K562 (cell line): ENCODE results near the gene SEC24A. TPM values are rescaled to one million over a fixed set of nuclear protein-coding genes. Genes with fewer than 3 reads are reported as not detected.

Experiments
- CBX1 ChIP-seq: sonication (generic); IDR thresholded peaks from 2 replicates; pipeline ENCODE4 v1.6.1; 2016; ENCODE audit warnings: antibody characterized with exemption, low read depth, mild to moderate bottlenecking
- CREBBP ChIP-seq: IDR thresholded peaks from one replicate; pipeline ENCODE4 v1.6.1; 2012; ENCODE audit warnings: low read depth, mild to moderate bottlenecking, control low read depth, inconsistent platforms, low read length
- HMGN3 ChIP-seq: IDR thresholded peaks from 2 replicates; pipeline ENCODE4 v1.6.1; 2011; ENCODE audit warnings: borderline replicate concordance, low read depth, mild to moderate bottlenecking, mixed read lengths, low read length; ENCODE audit not compliant: insufficient read length; ENCODE audit errors: extremely low read depth
- MAZ ChIP-seq, 2 experiments: fragments of 450-650 bp in 1 of 2; sonication (generic) in 1 of 2; formaldehyde crosslinking; IDR thresholded peaks in 1 of 2; conservative IDR thresholded peaks in 1 of 2; 2 replicates each; pipeline versions ENCODE4 v1.4.0 to v1.5.0; 2020; ENCODE audit warnings: mild to moderate bottlenecking in 1 of 2, missing genetic modification reagents in 1 of 2
- MCM2 ChIP-seq: fragments of 450-650 bp; IDR thresholded peaks from 2 replicates; pipeline ENCODE4 v1.6.1; 2017; ENCODE audit warnings: low read depth, mild to moderate bottlenecking
- MXI1 ChIP-seq: IDR thresholded peaks from 2 replicates; pipeline ENCODE4 v1.6.1; 2011; ENCODE audit warnings: low read depth, mild to moderate bottlenecking, improper control_type of control experiment, low read length
- SIN3B ChIP-seq: fragments of 450-650 bp; IDR thresholded peaks from 2 replicates; pipeline ENCODE4 v1.6.1; 2017; ENCODE audit warnings: low read depth, mild to moderate bottlenecking, moderate library complexity
- SPI1 ChIP-seq: IDR thresholded peaks from 2 replicates; pipeline ENCODE4 v1.6.1; 2011; ENCODE audit warnings: low read depth, low read length, control low read depth, borderline replicate concordance
- SUPT5H ChIP-seq: fragments of 450-650 bp; IDR thresholded peaks from 2 replicates; pipeline ENCODE4 v1.6.1; 2016
- TEAD2 ChIP-seq: fragments of 450-650 bp; IDR thresholded peaks from 2 replicates; pipeline ENCODE4 v1.6.1; 2016; ENCODE audit warnings: missing genetic modification characterization, control low read depth, missing compliant biosample characterization
- ZC3H8 ChIP-seq: fragments of 450-650 bp; IDR thresholded peaks from 2 replicates; pipeline ENCODE4 v1.6.1; 2017
- ZKSCAN1 ChIP-seq: fragments of 150-350 bp; IDR thresholded peaks from 2 replicates; pipeline ENCODE4 v1.6.1; 2016; ENCODE audit warnings: low read depth, low read length
- ZNF12 ChIP-seq: sonication (generic); formaldehyde crosslinking; IDR thresholded peaks from 2 replicates; pipeline ENCODE4 v1.4.0; 2020; ENCODE audit warnings: mild to moderate bottlenecking, missing genetic modification reagents
- polyA plus RNA-seq, 8 experiments: library from polyadenylated mRNA; depleted of rRNA in 4 of 8; stranded (reverse) in 5 of 8; unstranded in 3 of 8; fragments of >200 nt; fragmentation: Nextera tagmentation in 2 of 8; fragmentation: Illumina TruSeq in 1 of 8; extraction: Ambion mirVana in 2 of 8; extraction: Trizol in 1 of 8; gene quantifications; 2 replicates each; pipeline versions ENCODE4 v1.2.1 to v1.2.3, GENCODE V29; 2011 to 2014; ENCODE audit warnings: inconsistent platforms in 1 of 8, missing spikeins in 1 of 8
- total RNA-seq, 7 experiments: library from RNA; depleted of rRNA in 6 of 7; stranded (reverse); fragments of >200 nt in 6 of 7; fragmentation: Illumina TruSeq in 2 of 7; extraction: Trizol in 2 of 7; gene quantifications; 2 replicates each; pipeline versions ENCODE4 v1.2.1 to v1.2.3, GENCODE V29; 2011 to 2021; ENCODE audit warnings: low replicate concordance in 1 of 7
- TF ChIP-seq, protein P1 (sequence below): fragments of 450-650 bp; IDR thresholded peaks from 2 replicates; pipeline ENCODE4 v1.7.0; 2016; ENCODE audit warnings: borderline replicate concordance
- TF ChIP-seq, protein P2 (sequence below), 2 experiments: fragments of 450-650 bp; IDR thresholded peaks; 2 replicates each; pipeline ENCODE4 v1.6.1; 2016
- TF ChIP-seq, protein P3 (sequence below): fragments of 250-450 bp; sonication (Bioruptor Pico); IDR thresholded peaks from 2 replicates; pipeline ENCODE4 v1.8.0; 2022; ENCODE audit warnings: inconsistent platforms
- TF ChIP-seq, protein P4 (sequence below): sonication (generic); formaldehyde crosslinking; IDR thresholded peaks from 2 replicates; pipeline ENCODE4 v1.8.1; 2023; ENCODE audit warnings: mild to moderate bottlenecking, missing genetic modification reagents
- TF ChIP-seq, protein P5 (sequence below): fragments of 250-450 bp; sonication (Bioruptor Pico); IDR thresholded peaks from 2 replicates; pipeline ENCODE4 v1.4.0; 2020; ENCODE audit warnings: mild to moderate bottlenecking

The SEC24A gene
- total and polyA plus RNA-seq, 9 of the 15 experiments (the other 6 are each of a cell fraction or from before 2014, with no cell fraction given): 7.9 to 36.5 (median 17.5) TPM

DNA sequence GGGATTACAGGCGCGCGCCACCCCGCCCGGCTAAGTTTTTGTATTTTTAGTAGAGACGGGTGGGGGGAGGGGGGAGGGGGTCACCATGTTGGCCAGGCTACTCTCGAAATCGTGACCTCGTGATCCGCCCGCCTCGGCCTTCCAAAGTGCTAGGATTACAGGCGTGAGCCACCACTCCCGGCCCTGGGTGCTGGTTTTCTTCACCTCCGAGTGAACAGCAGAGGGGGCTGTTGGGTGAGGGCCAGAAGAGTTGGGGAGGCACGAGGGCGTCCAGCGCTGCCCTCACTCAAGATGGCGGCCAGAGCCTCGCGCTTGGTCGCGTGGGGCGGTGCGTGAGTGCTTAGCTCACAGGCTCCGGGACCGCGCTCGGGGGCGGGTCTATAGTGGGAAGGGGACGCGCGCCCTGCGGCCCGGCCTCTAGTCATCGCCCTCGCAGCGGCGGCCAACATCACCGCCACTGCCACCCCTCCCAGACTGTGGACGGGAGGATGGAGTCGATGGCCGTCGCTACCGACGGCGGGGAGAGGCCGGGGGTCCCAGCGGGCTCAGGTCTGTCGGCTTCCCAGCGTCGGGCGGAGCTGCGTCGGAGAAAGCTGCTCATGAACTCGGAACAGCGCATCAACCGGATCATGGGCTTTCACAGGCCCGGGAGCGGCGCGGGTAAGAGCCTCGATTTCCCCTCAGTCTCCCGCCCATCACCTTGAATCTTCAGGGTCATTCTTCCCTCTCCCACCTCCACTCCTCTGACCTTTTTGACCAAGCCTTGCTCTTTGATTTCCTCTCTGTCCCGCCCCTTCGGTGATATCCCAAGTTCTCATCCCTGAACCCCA, 89.8 kb downstream of the SEC24A start, which contains the start of gene CAMLG (continued):
- TF ChIP-seq ZKSCAN1 (peak; percentile 59; the same call in 1 of the 2 replicates), CBX1 (peak; percentile 91), HMGN3 (peak; percentile 65), MCM2 (no peak), SUPT5H (peak; percentile 78), SIN3B (peak; percentile 70), TEAD2 (tag) (no peak), ZC3H8 (no peak), MXI1 (peak; percentile 64), MAZ (CRISPR knock-in tag; conservative IDR thresholded peaks at IDR 0.05 in 1 of 2, IDR thresholded peaks at IDR 0.05 in 1 of 2) (peak; percentile 88 to 98), CREBBP (no peak), ZNF12 (no peak; the same call in 1 of the 2 replicates), SPI1 (no peak)
- TF ChIP-seq, protein P1, sequence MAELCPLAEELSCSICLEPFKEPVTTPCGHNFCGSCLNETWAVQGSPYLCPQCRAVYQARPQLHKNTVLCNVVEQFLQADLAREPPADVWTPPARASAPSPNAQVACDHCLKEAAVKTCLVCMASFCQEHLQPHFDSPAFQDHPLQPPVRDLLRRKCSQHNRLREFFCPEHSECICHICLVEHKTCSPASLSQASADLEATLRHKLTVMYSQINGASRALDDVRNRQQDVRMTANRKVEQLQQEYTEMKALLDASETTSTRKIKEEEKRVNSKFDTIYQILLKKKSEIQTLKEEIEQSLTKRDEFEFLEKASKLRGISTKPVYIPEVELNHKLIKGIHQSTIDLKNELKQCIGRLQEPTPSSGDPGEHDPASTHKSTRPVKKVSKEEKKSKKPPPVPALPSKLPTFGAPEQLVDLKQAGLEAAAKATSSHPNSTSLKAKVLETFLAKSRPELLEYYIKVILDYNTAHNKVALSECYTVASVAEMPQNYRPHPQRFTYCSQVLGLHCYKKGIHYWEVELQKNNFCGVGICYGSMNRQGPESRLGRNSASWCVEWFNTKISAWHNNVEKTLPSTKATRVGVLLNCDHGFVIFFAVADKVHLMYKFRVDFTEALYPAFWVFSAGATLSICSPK: no peak
- TF ChIP-seq, protein P2, sequence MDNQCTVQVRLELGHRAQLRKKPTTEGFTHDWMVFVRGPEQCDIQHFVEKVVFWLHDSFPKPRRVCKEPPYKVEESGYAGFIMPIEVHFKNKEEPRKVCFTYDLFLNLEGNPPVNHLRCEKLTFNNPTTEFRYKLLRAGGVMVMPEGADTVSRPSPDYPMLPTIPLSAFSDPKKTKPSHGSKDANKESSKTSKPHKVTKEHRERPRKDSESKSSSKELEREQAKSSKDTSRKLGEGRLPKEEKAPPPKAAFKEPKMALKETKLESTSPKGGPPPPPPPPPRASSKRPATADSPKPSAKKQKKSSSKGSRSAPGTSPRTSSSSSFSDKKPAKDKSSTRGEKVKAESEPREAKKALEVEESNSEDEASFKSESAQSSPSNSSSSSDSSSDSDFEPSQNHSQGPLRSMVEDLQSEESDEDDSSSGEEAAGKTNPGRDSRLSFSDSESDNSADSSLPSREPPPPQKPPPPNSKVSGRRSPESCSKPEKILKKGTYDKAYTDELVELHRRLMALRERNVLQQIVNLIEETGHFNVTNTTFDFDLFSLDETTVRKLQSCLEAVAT (IDR thresholded peaks at IDR 0.05): no peak
- TF ChIP-seq, protein P3, sequence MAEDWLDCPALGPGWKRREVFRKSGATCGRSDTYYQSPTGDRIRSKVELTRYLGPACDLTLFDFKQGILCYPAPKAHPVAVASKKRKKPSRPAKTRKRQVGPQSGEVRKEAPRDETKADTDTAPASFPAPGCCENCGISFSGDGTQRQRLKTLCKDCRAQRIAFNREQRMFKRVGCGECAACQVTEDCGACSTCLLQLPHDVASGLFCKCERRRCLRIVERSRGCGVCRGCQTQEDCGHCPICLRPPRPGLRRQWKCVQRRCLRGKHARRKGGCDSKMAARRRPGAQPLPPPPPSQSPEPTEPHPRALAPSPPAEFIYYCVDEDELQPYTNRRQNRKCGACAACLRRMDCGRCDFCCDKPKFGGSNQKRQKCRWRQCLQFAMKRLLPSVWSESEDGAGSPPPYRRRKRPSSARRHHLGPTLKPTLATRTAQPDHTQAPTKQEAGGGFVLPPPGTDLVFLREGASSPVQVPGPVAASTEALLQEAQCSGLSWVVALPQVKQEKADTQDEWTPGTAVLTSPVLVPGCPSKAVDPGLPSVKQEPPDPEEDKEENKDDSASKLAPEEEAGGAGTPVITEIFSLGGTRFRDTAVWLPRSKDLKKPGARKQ (CRISPR knock-in tag): no peak
- TF ChIP-seq, protein P4, sequence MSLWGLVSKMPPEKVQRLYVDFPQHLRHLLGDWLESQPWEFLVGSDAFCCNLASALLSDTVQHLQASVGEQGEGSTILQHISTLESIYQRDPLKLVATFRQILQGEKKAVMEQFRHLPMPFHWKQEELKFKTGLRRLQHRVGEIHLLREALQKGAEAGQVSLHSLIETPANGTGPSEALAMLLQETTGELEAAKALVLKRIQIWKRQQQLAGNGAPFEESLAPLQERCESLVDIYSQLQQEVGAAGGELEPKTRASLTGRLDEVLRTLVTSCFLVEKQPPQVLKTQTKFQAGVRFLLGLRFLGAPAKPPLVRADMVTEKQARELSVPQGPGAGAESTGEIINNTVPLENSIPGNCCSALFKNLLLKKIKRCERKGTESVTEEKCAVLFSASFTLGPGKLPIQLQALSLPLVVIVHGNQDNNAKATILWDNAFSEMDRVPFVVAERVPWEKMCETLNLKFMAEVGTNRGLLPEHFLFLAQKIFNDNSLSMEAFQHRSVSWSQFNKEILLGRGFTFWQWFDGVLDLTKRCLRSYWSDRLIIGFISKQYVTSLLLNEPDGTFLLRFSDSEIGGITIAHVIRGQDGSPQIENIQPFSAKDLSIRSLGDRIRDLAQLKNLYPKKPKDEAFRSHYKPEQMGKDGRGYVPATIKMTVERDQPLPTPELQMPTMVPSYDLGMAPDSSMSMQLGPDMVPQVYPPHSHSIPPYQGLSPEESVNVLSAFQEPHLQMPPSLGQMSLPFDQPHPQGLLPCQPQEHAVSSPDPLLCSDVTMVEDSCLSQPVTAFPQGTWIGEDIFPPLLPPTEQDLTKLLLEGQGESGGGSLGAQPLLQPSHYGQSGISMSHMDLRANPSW (CRISPR knock-in tag): peak; percentile 93; the same call in 1 of the 2 replicates
- TF ChIP-seq, protein P5, sequence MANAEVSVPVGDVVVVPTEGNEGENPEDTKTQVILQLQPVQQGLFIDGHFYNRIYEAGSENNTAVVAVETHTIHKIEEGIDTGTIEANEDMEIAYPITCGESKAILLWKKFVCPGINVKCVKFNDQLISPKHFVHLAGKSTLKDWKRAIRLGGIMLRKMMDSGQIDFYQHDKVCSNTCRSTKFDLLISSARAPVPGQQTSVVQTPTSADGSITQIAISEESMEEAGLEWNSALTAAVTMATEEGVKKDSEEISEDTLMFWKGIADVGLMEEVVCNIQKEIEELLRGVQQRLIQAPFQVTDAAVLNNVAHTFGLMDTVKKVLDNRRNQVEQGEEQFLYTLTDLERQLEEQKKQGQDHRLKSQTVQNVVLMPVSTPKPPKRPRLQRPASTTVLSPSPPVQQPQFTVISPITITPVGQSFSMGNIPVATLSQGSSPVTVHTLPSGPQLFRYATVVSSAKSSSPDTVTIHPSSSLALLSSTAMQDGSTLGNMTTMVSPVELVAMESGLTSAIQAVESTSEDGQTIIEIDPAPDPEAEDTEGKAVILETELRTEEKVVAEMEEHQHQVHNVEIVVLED (CRISPR knock-in tag): peak; percentile 92
